B cell (primary cell): Measurements from ENCODE around the gene C3orf18.

Experiments
- CTCF ChIP-seq: fragments of 200-600 bp; IDR thresholded peaks from one replicate; pipeline ENCODE4 v1.8.0; 2022; ENCODE audit warnings: antibody characterized with exemption, mild to moderate bottlenecking
- EZH2 ChIP-seq: IDR thresholded peaks from 2 replicates; pipeline ENCODE4 v1.6.1; 2012; ENCODE audit warnings: borderline replicate concordance, low read depth, mild to moderate bottlenecking, moderate library complexity, low read length; ENCODE audit not compliant: insufficient read depth, poor library complexity, severe bottlenecking

- TF ChIP-seq CTCF (no peak), EZH2 (no peak)
Observed at GRCh38 chr3:50612234-50612882, 44.8 kb upstream of the C3orf18 start.
